K562 (cell line): ENCODE data around the gene UBAP2. TPM values are rescaled to one million over a fixed set of nuclear protein-coding genes. Genes with fewer than 3 reads are reported as not detected.

ENCODE experiments used
- ATAC-seq: fragments of 200-7000 bp; cut with Tn5 transposase; 3 replicates; pipeline ENCODE4 v1.9.1; 2020; ENCODE audit warnings: moderate library complexity
- BruUV-seq: library from RNA; stranded (reverse); fragments of 400-500 nt; replicated peaks from 2 replicates; lab custom pipeline; 2021; lab: Mats Ljungman, UMichigan
- CTCF ChIA-PET: fragments of 300-600 bp; formaldehyde crosslinking; extraction: SDS; loops from one replicate; lab custom pipeline; 2021; ENCODE audit warnings: low intra/inter-chr PET ratio; lab: Yijun Ruan, JAX
- POLR2A ChIA-PET: fragments of 300-600, 350-650 bp; sonication (Branson Sonifier 250); formaldehyde crosslinking; extraction: SDS; loops from one replicate; lab custom pipeline; 2021; ENCODE audit warnings: antibody characterized with exemption, inconsistent platforms; lab: Yijun Ruan, JAX
- DNase-seq, 4 experiments: peaks; one replicate each; pipeline versions ENCODE4 v3.0.0 to v3.0.0-alpha.2; 2011 to 2018; ENCODE audit warnings: low spot score in 3 of 4, mixed read lengths in 3 of 4; ENCODE audit errors: extremely low read depth in 1 of 4
- FAIRE-seq: peaks from 2 replicates; lab custom pipeline; 2011; peaks lifted over from hg19 to GRCh38; lab: Jason Lieb, UNC
- H2AFZ ChIP-seq: 2 replicates; pipeline ENCODE4 v1.6.0; 2011; ENCODE audit warnings: low read depth, low read length, control low read depth, inconsistent platforms
- H3K27ac ChIP-seq: fragments of 200-600 bp; 3 replicates; pipeline ENCODE4 v1.8.0; 2011; ENCODE audit warnings: low read depth, mild to moderate bottlenecking, control low read depth, inconsistent platforms, low read length, moderate library complexity, mixed read lengths; ENCODE audit errors: extremely low read depth
- H3K27me3 ChIP-seq, 2 experiments: fragments of 300-600 bp in 1 of 2; 2 replicates in 1 of 2; 3 replicates in 1 of 2; pipeline versions ENCODE4 v1.6.0 to v1.8.0; 2011; ENCODE audit warnings: inconsistent platforms in 2 of 2, low read length in 2 of 2, mild to moderate bottlenecking in 1 of 2, mixed read lengths in 1 of 2, moderate library complexity in 1 of 2; ENCODE audit not compliant: control insufficient read depth in 2 of 2, insufficient read depth in 2 of 2
- H3K36me3 ChIP-seq: fragments of 300-600 bp; 3 replicates; pipeline ENCODE4 v1.8.0; 2011; ENCODE audit warnings: mild to moderate bottlenecking, low read length, inconsistent platforms; ENCODE audit not compliant: control insufficient read depth, insufficient read depth
- H3K4me1 ChIP-seq, 2 experiments: fragments of 200-600 bp in 1 of 2; replicated peaks in 1 of 2; 2 replicates in 1 of 2; 3 replicates in 1 of 2; pipeline versions ENCODE4 v1.5.1 to v1.8.0; 2011; ENCODE audit warnings: inconsistent platforms in 2 of 2, low read length in 2 of 2, mild to moderate bottlenecking in 1 of 2, mixed read lengths in 1 of 2, moderate library complexity in 1 of 2; ENCODE audit not compliant: control insufficient read depth in 2 of 2, insufficient read depth in 2 of 2
- H3K4me2 ChIP-seq: 2 replicates; pipeline ENCODE4 v1.6.1; 2011; ENCODE audit warnings: low read length, control low read depth, inconsistent platforms, mixed read lengths; ENCODE audit not compliant: insufficient read depth
- H3K4me3 ChIP-seq: fragments of 200-600 bp; sonication (generic), shearing (Covaris generic); 2 replicates; pipeline ENCODE4 v1.5.1; 2016; ENCODE audit warnings: control low read depth, inconsistent platforms
- H3K79me2 ChIP-seq: fragments of 200-600 bp; 3 replicates; pipeline ENCODE4 v1.8.0; 2011; ENCODE audit warnings: low read length, inconsistent platforms; ENCODE audit not compliant: control insufficient read depth, insufficient read depth
- H3K9ac ChIP-seq, 2 experiments: 2 replicates each; pipeline versions ENCODE4 v1.6.0 to v1.6.1; 2011; ENCODE audit warnings: low read depth in 2 of 2, low read length in 2 of 2, control low read depth in 1 of 2, inconsistent platforms in 1 of 2, mild to moderate bottlenecking in 1 of 2, mixed read lengths in 1 of 2; ENCODE audit not compliant: insufficient read depth in 1 of 2
- H3K9me1 ChIP-seq: one replicate; pipeline ENCODE4 v1.6.0; 2011; ENCODE audit warnings: inconsistent platforms, mild to moderate bottlenecking, low read length, moderate library complexity; ENCODE audit not compliant: control insufficient read depth, insufficient read depth
- H3K9me3 ChIP-seq: replicated peaks from 2 replicates; pipeline ENCODE4 v1.5.1; 2011; ENCODE audit warnings: low read depth, low read length, inconsistent platforms; ENCODE audit not compliant: control insufficient read depth, insufficient read depth
- H4K20me1 ChIP-seq: replicated peaks from 2 replicates; pipeline ENCODE4 v1.6.1; 2011; ENCODE audit warnings: low read length, inconsistent platforms, mixed read lengths; ENCODE audit not compliant: control insufficient read depth, insufficient read depth
- CHD2 ChIP-seq: IDR thresholded peaks from 2 replicates; pipeline ENCODE4 v1.6.1; 2011; ENCODE audit warnings: low read depth, low read length
- LARP7 ChIP-seq: fragments of 450-650 bp; IDR thresholded peaks from 2 replicates; pipeline ENCODE4 v1.6.1; 2016
- NCOR1 ChIP-seq: fragments of 450-650 bp; IDR thresholded peaks from 2 replicates; pipeline ENCODE4 v1.6.1; 2016; ENCODE audit warnings: mild to moderate bottlenecking, moderate library complexity
- RBM25 ChIP-seq: fragments of 200-400 bp; formaldehyde crosslinking; IDR thresholded peaks from 2 replicates; pipeline ENCODE4 v1.6.1; 2018; ENCODE audit warnings: low read length, low read depth, moderate library complexity; ENCODE audit not compliant: severe bottlenecking
- ZNF354B ChIP-seq: fragments of 250-450 bp; sonication (Bioruptor Pico); IDR thresholded peaks from 2 replicates; pipeline ENCODE4 v1.4.0; 2020
- ZNF449 ChIP-seq: fragments of 250-450 bp; sonication (Bioruptor Pico); IDR thresholded peaks from 2 replicates; pipeline ENCODE4 v1.8.0; 2022; ENCODE audit warnings: moderate library complexity, mild to moderate bottlenecking, inconsistent platforms
- ZNF586 ChIP-seq: fragments of 450-650 bp; formaldehyde crosslinking; conservative IDR thresholded peaks from 2 replicates; pipeline ENCODE4 v1.4.0; 2020; ENCODE audit warnings: mild to moderate bottlenecking, moderate library complexity
- ZNF592 ChIP-seq: fragments of 450-650 bp; IDR thresholded peaks from 2 replicates; pipeline ENCODE4 v1.6.1; 2017; ENCODE audit warnings: antibody characterized with exemption, mild to moderate bottlenecking
- ZNF695 ChIP-seq: fragments of 450-650 bp; formaldehyde crosslinking; IDR thresholded peaks from 2 replicates; pipeline ENCODE4 v1.4.0; 2020; ENCODE audit warnings: mild to moderate bottlenecking, moderate library complexity
- WGBS: fragments of 100-300 bp; shearing (Covaris generic); methylation state at CpG from one replicate; pipeline ENCODE4 v1.1.6; 2016; ENCODE audit warnings: low coverage, mixed read lengths; ENCODE audit not compliant: insufficient coverage; ENCODE audit errors: missing lambda C conversion rate; 5-methylcytosine and 5-hydroxymethylcytosine counted together
- in situ Hi-C: fragments of 300-500 bp; cut with MboI; formaldehyde crosslinking; loops from 4 replicates; pipeline ENCODE4 v1.15.0; 2018; ENCODE audit warnings: inconsistent platforms, mixed read lengths
- intact Hi-C: fragments of 100-400 bp; cut with micrococcal nuclease; formaldehyde crosslinking; loops from 2 replicates; pipeline ENCODE4 v1.14.2; 2022
- polyA plus RNA-seq, 8 experiments: library from polyadenylated mRNA; depleted of rRNA in 4 of 8; stranded (reverse) in 5 of 8; unstranded in 3 of 8; fragments of >200 nt; fragmentation: Nextera tagmentation in 2 of 8; fragmentation: Illumina TruSeq in 1 of 8; extraction: Ambion mirVana in 2 of 8; extraction: Trizol in 1 of 8; gene quantifications; 2 replicates each; pipeline versions ENCODE4 v1.2.1 to v1.2.3, GENCODE V29; 2011 to 2014; ENCODE audit warnings: inconsistent platforms in 1 of 8, missing spikeins in 1 of 8
- total RNA-seq, 7 experiments: library from RNA; depleted of rRNA in 6 of 7; stranded (reverse); fragments of >200 nt in 6 of 7; fragmentation: Illumina TruSeq in 2 of 7; extraction: Trizol in 2 of 7; gene quantifications; 2 replicates each; pipeline versions ENCODE4 v1.2.1 to v1.2.3, GENCODE V29; 2011 to 2021; ENCODE audit warnings: low replicate concordance in 1 of 7

UBAP2 gene
- total and polyA plus RNA-seq, 9 of the 15 experiments (the other 6 are each of a cell fraction or from before 2014, with no cell fraction given): 8.7 to 47.9 (median 18.7) TPM

- Histone ChIP-seq H4K20me1 (no peaks in the 10 kb centered on the region), H3K9ac (no peak overlapping the region), H3K4me1 (no peaks in the 10 kb centered on the region), H3K36me3 (peaks cover 70% of the 10 kb centered on the region), H3K4me2 (no peak overlapping the region), H2AFZ (no peak overlapping the region), H3K4me3 (no peak overlapping the region), H3K27ac (no peak overlapping the region), H3K9me3 (no peaks in the 10 kb centered on the region), H3K9me1 (no peaks in the 10 kb centered on the region), H3K27me3 (no peaks in the 10 kb centered on the region), H3K79me2 (no peaks in the 10 kb centered on the region)
- ATAC-seq: no peak
- 100% methylated on average over 1 of the region's 1 CpG for WGBS
- no TSS peak for BruUV-seq
- intact Hi-C loops (no loop called here), in situ Hi-C loops (no loop called here)
- POLR2A ChIA-PET: no interaction called here
- no peak for DNase-seq
- CTCF ChIA-PET: no interaction called here
- FAIRE-seq: no peak
- TF ChIP-seq NCOR1: no peak
- no peak for TF ChIP-seq ZNF354B
- no peak for TF ChIP-seq ZNF695
- TF ChIP-seq ZNF592: no peak
- TF ChIP-seq ZNF449: no peak
- TF ChIP-seq ZNF586 (CRISPR knock-in tag): no peak
- TF ChIP-seq RBM25: no peak
- TF ChIP-seq LARP7: no peak
- TF ChIP-seq CHD2: no peak
These were observed 98.3 kb downstream of the UBAP2 start for GRCh38 chr9:33950371-33950770.
